ENCODE data around the gene PCK1.

PCK1 gene

DNA sequence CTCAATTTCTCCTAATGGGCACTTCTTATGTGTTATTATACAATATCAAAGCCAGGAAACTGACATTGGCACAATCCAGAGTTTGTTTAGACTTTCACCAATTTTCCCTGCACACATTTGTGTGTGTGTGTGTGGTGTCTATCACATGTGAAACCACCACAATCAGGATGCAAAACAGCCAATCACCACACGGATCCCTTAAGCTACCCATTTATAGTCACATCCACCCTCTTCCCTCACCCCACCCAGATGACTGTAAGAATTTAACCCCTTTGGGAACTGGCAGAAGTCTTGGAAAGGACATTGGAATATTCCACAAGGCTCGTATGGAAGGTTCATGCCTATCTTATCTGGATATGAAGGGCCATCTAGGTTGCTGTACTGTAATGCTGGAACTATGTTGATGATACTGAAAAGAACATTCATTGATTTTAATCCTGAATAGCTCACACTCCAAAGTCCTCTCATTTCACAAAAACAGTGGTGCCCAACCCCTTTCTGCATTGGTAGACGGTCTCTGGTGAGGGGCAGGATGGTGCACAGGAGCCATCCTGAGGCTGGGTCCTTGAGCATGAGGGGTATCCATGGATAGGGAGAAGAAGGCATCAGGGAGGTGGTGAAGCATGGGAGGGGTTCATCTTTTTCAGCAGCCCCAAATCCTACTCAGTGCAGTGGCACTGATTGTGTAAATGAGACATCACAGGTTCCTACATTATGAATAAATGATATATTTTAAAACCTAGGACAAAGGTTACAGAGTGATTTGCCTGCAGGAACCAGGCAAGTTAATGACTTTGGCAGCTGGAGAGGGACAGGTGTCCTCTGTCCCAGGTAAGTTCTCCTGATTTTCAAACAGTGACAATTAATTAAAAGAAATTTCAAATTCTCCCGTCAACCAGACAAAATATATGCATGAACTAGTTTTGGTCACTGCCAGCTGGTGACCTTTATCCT lies 23.9 kb upstream of the PCK1 start:
- no peak for DNase-seq

- no peak for DNase-seq
Observed at GRCh38 chr20:57537822-57538221, 23.1 kb upstream of the PCK1 start.

DNA sequence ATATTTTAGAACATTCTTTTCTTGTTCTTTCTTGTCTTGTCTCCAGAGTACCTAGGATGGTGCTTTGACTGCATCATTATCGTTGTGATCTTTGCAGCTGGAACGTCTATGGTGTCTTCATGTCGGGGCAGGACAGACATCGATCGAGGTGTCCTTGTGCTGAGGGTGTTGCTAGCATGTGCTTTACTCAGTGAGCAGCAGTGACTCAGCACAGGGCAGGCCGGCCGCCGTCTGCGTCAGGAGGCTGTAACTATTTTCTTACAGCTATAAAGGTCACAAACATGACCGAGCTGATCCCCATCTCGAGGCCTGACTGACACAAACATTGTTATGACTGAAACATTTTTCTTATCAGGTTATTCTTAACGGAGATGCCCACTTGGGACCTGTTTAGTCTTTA lies 21.0 kb upstream of the PCK1 start:
- no peak for DNase-seq

DNA sequence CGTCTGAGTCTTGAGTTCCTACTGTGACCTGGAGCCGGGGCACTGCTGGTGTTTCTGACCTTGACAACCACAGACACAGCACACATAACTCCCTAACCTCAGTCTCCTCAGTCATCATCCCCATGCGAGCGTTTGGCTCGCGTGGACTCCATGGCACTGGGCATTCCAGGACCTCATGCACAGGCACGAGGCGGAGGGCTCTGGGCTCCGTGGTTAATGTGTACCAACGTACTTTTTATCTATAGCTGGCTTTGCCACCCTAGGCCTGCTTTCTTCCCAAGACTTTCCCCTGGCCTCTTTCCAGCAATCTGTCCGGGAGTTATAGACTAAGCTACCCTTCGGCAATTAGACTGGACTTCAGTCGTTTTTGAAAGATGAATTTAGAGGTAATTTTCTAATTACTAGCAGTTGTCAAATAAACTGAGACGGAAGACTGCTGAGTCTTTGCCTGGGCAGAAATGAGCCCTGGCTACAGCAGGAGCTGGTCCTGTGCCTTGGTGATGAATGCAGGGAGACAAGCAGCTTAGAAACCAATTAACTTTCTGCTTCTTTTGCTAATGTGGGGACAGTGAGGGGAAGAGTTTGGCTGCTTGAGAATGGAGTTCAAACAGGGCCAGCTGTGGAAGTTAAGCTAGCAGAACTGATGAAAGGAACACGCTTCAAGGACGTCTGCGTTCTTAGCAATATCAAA lies 19.9 kb upstream of the PCK1 start:
- DNase-seq, result no peak

DNA sequence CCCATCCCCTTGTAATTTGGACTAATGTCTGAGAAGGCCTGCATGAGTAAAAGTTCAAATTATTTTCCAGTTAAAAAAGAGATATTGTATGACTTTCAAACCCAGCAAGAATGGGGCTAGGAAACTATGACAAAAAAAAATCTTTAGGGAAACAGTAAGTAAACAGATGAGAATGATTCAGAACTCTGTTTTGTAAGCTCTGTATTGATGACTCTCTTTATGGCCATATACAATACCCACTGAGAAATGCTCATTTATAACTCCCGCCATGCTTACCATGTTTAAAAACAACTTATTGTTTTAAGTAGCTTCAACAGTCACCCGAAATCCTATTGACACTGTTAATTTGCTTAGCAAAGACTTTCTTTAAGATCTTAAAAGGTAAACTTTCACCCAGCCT lies 17.2 kb upstream of the PCK1 start:
- no peak for DNase-seq

DNA sequence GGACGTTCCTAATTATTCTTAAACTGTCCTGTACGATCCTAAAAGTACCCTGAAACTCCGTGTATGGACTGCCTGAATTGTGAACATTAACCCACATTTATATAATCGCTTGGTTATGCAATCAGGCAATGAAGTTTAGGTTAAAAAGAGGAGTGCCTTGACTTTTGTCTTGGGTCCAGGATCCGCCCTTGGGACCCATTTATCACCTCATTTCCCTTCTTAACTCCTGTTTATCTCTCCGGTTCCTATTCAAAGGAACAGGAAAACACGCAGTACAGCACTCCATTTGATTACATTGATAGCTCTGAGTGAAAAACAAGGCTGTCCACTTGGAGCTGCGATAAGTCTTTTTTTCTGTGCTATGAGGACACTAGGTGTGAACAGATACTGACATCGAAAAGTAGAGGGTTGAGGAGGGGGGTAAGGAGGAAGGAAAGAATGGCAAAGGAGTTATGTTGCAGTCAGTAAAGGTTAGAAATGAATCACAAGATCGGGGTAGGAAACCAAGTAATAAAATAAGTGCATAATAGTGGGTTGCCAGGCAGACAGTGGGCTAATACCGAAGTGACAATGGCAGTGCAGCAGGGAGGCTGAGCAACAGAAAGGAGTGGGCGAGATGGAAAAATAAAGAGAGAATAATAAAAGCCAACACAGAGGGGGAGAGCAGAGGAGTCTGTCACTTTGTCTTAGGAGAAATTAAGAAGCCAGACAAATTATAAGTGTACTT lies 15.9 kb upstream of the PCK1 start:
- no peak for DNase-seq

DNA sequence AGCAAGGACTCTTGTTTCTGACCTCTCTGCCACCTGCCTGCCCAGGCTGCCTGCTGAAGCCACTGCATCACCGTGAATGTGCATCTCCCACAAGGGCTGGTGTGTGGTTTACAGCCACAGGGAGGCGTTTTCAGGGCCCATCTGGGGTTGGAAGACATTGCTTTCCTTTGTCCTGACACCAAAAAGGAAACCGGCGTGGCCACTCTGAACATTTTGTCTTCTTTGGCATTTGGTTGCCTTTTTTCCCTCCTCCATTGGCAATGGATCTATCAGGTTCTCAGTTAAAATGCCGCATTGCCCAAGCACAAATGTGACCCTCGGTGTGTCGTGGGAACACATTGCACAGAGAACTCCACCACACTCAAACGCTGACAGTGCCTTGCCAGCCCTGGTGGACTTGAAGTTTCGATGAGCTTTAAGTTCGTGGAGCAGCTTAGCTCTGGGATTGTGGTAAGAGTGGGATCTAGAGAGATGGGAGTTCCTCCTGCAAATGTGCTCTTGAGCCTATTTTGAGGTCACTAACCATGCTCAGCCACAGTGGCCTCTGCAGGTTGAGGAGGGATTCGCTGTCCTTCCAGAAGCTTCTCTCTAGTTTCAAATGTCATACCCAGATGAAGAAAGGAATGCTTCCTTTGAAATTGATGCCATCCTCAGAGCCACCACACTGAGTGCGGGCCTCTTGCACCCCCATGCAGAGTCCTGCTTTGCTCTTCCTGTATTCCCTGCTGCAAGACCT lies 14.8 kb upstream of the PCK1 start:
- no peak for DNase-seq

DNA sequence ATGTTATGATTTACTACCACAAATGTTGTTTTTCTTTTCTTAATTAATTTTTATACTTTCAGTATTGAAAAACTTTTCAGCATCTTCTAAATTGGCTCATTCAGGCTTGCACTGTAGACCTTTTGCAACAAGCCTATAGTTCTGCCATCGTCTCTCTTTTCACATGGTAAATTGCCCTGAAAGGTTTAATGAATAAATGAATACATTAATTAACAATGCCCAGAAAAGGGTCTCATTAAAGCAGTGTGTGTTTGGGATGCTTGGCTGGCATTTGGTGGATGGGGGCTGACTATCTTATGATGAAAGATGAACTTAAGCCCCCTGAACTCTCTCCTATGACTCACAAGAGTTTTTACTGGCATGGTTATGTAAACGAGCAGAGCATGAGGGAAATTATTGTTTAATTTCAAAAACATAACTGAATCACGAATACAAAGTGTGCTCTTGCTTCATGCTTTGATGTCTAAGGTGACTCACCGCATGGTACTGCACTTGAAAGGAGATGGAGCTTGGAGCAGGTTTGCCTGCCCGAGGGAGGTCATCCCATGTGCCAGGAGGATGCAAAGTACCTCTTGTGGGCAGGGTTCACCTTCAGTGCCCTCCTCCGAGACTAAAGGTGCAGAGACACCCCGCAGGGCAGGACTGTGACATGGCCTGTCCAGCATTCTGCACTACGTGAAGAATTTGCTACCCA lies 13.8 kb upstream of the PCK1 start:
- no peak for DNase-seq

- DNase-seq, result no peak
Observed at GRCh38 chr20:57548177-57549058, 12.5 kb upstream of the PCK1 start.

- no peak for DNase-seq
Observed at GRCh38 chr20:57552471-57552870, 8.4 kb upstream of the PCK1 start.

DNA sequence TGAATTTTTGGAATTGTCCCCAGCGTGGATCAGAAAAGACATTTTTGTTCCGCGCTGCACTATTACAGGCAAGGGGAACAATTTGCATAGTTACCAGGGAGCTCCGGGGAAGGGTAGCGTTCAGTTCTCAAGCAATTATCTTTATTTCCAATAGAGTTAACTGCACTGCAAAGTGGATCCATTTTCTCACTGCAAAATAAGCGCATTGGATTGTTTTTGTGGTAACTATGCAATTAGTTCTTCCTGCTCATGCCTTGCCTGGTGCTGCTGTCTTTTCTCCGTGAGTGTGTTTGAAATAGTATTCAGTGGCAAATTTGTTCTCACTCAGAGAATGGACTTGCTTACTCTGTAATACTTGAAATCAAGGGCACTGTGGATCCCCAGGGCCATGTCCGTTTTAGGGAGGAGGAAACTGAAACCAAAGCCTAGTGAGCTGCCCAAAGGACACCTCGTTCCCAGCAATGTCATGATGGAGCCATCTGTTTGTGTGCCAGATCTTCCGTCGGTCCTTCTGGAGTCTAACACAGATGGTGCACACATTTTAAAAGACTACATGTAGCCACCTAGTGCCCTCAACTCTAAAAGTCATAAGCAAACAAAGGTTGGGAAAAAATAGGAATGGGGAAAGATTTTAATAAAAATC lies 7.4 kb upstream of the PCK1 start:
- no peak for DNase-seq

GRCh38 chr20:57555457-57556184 lies 5.3 kb upstream of the PCK1 start:
- DNase-seq, result no peak

- no peak for DNase-seq
Observed at GRCh38 chr20:57556980-57557274, 4.0 kb upstream of the PCK1 start.

DNA sequence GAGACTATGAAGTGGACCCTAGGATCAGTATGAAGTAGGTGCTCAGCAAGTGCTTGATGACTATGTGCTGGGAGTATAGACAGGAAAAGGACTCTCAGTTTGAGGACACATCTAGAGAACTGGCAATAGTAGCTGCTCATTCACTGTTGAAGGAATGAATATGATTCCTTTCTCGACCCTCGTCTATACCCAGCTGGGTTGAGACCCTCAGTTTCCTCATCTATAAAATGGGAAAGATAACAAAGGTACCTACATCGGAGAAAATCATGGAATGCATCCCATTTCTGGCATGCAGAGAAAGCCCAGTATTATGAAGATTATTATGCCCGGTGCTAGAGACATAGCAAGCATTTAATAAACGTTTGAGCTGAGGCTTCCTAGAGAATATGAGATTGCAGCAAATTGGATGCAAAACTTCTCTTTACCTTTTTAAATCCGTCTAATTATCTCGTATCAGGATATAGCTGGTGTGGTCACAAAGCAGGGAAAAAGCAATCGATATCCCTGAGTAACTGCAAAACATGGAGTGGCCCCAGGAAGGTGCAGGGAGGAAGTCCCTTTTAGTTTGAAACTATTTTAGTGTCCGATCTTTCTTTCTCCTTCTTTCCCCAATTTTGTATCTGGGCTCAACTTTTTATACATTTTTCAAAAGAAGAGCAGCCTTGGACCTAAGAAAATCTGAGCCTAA lies 2.8 kb upstream of the PCK1 start:
- no peak for DNase-seq

DNA sequence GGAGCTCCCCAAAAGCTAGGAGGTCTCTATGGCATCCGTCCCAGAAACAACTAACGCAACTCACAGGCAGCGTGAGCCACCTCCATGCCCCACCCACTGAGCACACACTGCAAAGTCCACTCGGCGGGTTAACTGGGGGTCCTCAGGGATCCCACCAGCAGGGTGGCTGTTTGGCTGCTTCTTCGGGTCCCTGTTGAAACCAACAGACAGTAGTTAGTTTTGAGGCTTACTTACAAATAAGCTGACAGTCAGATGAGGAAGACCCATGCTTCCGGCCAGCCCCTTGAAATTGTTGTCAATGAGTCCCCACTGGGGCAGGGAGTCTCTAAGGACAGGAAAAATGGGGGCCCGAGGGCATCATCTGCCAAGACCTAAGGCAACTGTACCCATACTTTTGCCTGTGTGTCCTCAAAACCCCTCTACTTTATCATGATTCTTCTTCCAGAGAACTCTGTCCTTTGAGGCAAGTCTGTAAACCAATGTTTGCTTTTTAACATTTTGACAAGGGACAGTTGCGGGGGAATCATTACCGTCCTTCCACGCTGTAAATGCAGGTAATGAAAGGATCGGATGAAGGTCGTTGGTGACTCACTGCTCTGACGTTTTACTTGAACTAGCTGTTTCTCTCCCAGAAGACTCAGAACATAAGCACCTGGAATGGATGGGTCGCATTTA lies 2.2 kb upstream of the PCK1 start:
- DNase-seq, result no peak

DNA sequence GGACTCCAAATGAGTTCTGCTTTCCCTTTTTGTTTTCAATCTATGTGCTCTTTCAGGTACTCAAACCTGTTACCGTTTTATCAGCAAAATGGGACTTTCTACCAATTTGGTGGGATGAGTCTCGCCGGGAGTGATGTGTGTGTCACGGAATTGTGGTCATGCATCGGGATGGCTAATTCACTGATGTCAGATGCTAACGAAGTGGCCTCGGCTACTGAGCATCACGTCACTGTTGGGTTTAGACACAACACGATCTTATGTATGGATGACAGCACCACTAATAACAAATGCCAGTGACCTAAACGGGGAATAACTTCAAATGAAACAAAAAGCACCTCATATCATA lies 1.6 kb upstream of the PCK1 start:
- no peak for DNase-seq

DNA sequence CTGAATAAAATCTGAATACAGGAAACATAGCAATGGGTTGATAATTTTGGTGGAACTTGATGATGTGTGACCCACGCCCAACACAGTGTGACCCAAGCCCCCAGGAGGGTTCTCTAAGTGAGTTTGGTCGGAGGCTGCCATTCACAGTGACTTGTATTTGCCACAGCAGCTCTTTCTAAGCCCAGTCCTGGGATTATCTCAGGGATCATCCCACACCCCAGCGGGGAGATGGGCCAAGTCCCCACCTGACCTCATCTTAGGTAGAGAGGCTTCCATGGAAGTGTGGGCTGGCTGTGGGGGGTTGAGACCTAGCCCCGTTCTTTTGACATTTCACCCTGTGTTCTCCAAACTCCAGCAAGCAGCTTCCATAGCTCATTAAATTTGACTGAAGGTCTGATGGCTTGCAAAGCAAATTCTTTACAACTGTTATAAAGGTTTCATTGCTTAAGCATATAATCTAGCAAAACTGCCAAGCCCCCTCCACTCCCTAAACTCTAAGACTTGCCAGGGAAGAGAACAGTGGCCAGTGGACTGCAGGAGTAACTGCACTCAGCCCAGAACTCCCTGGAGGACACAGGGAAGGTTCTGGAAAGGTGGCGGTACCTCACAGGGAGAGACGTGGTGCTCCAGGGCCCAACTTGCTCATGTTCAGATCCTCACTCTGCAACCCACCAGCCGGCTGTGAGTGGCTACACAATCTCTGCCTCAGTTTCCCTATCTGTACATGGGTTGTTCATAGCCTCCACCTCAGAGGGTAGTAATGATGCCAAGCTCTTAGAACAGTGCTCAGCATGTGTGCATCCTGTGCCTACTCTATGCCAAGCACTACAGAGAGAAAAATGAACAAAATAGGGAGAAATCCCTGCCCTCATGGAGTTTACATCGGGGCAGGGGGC lies 1.0 kb upstream of the PCK1 start:
- DNase-seq, result no peak
